GM23338 (cell line): ENCODE measurements around the gene DLX4. TPM values are rescaled to one million over a fixed set of nuclear protein-coding genes. Genes with fewer than 3 reads are reported as not detected.

Experiments used
- ATAC-seq: fragments of 200-7000 bp; cut with Tn5 transposase; 3 replicates; pipeline ENCODE4 v1.9.1; 2020
- DNase-seq: peaks from one replicate; pipeline ENCODE4 v3.0.0-alpha.2; 2015; ENCODE audit warnings: low spot score
- H2AFZ ChIP-seq: fragments of 200-600 bp; sonication (generic); 2 replicates; pipeline ENCODE4 v1.8.0; 2016; ENCODE audit warnings: antibody characterized with exemption, mild to moderate bottlenecking, moderate library complexity
- H3F3A ChIP-seq: fragments of 200-600 bp; sonication (generic); replicated peaks from 2 replicates; pipeline ENCODE4 v1.8.0; 2017; ENCODE audit warnings: antibody characterized with exemption, mixed run types, low read depth
- H3K27ac ChIP-seq: fragments of 200-600 bp; sonication (generic); 2 replicates; pipeline ENCODE4 v1.6.1; 2016; ENCODE audit warnings: low read depth
- H3K27me3 ChIP-seq: fragments of 200-600 bp; sonication (generic); 2 replicates; pipeline ENCODE4 v1.8.0; 2016; ENCODE audit warnings: mild to moderate bottlenecking, mixed run types, moderate library complexity; ENCODE audit not compliant: insufficient read depth
- H3K36me3 ChIP-seq: fragments of 200-600 bp; sonication (generic); 2 replicates; pipeline ENCODE4 v1.8.0; 2016; ENCODE audit warnings: mild to moderate bottlenecking; ENCODE audit not compliant: insufficient read depth
- H3K4me1 ChIP-seq: fragments of 200-600 bp; sonication (generic); 2 replicates; pipeline ENCODE4 v1.8.0; 2016; ENCODE audit warnings: mild to moderate bottlenecking, moderate library complexity; ENCODE audit not compliant: insufficient read depth
- H3K4me2 ChIP-seq: fragments of 200-600 bp; sonication (generic); 2 replicates; pipeline ENCODE4 v1.7.1; 2017; ENCODE audit warnings: mixed run types
- H3K4me3 ChIP-seq: fragments of 200-600 bp; sonication (generic); 2 replicates; pipeline ENCODE4 v1.6.1; 2016; ENCODE audit warnings: mixed run types
- H3K79me2 ChIP-seq: fragments of 200-600 bp; sonication (generic); replicated peaks from 2 replicates; pipeline ENCODE4 v1.8.0; 2017; ENCODE audit warnings: mild to moderate bottlenecking; ENCODE audit not compliant: insufficient read depth
- H3K9me2 ChIP-seq: fragments of 200-600 bp; sonication (generic); 2 replicates; pipeline ENCODE4 v1.8.0; 2017; ENCODE audit not compliant: insufficient read depth
- H4K20me1 ChIP-seq: fragments of 200-600 bp; sonication (generic); replicated peaks from 2 replicates; pipeline ENCODE4 v1.8.0; 2017; ENCODE audit warnings: mild to moderate bottlenecking; ENCODE audit not compliant: insufficient read depth
- H3K27ac Mint-ChIP-seq: 2 replicates; pipeline ENCODE4 v1.8.0; 2020; ENCODE audit warnings: inconsistent platforms, mild to moderate bottlenecking, moderate library complexity, mixed read lengths
- H3K27me3 Mint-ChIP-seq: 3 replicates; pipeline ENCODE4 v1.8.0; 2022; ENCODE audit warnings: low read depth, mild to moderate bottlenecking, moderate library complexity, mixed read lengths, inconsistent platforms; ENCODE audit not compliant: insufficient read depth, poor library complexity
- H3K36me3 Mint-ChIP-seq: 3 replicates; pipeline ENCODE4 v1.8.0; 2021; ENCODE audit warnings: low read depth, mild to moderate bottlenecking, inconsistent platforms, moderate library complexity, mixed read lengths
- H3K4me1 Mint-ChIP-seq: 3 replicates; pipeline ENCODE4 v1.8.0; 2020; ENCODE audit warnings: mild to moderate bottlenecking, inconsistent platforms, mixed read lengths
- H3K4me3 Mint-ChIP-seq: 3 replicates; pipeline ENCODE4 v1.8.0; 2021; ENCODE audit warnings: moderate library complexity, mild to moderate bottlenecking, inconsistent platforms, mixed read lengths
- H3K9me3 Mint-ChIP-seq: 3 replicates; pipeline ENCODE4 v1.8.0; 2020; ENCODE audit warnings: moderate library complexity, mild to moderate bottlenecking, inconsistent platforms, mixed read lengths
- JUNB ChIP-seq: IDR thresholded peaks from one replicate; pipeline ENCODE4 v1.6.1; 2016; ENCODE audit warnings: antibody characterized with exemption; ENCODE audit not compliant: unreplicated experiment
- ZNF114 ChIP-seq: fragments of 250-450 bp; sonication (Bioruptor Pico); IDR thresholded peaks from 2 replicates; pipeline ENCODE4 v1.5.0; 2020; ENCODE audit warnings: mild to moderate bottlenecking, moderate library complexity
- polyA plus RNA-seq: library from polyadenylated mRNA; unstranded; fragments of >200 nt; fragmentation: Nextera tagmentation; extraction: Ambion mirVana; gene quantifications from 2 replicates; pipeline ENCODE4 v1.2.1, GENCODE V29; 2016
- total RNA-seq: library from RNA; depleted of rRNA; stranded (reverse); fragments of >200 nt; shearing (Covaris generic); gene quantifications from 2 replicates; pipeline ENCODE4 v1.2.3, GENCODE V29; 2014
- TF ChIP-seq, protein P1 (sequence below): IDR thresholded peaks from 2 replicates; pipeline ENCODE4 v1.6.1; 2016; ENCODE audit warnings: antibody characterized with exemption
- TF ChIP-seq, protein P2 (sequence below), 2 experiments: fragments of 200-600 bp in 1 of 2; sonication (generic) in 1 of 2; conservative IDR thresholded peaks; 2 replicates each; pipeline versions ENCODE4 v1.5.1 to v1.6.1; 2016 to 2017; ENCODE audit warnings: antibody characterized with exemption in 2 of 2, low read depth in 2 of 2, mild to moderate bottlenecking in 2 of 2, moderate library complexity in 1 of 2
- TF ChIP-seq, protein P3 (sequence below): IDR thresholded peaks from one replicate; pipeline ENCODE4 v1.6.1; 2018; ENCODE audit warnings: antibody characterized with exemption; ENCODE audit not compliant: unreplicated experiment

The DLX4 gene
- total and polyA plus RNA-seq, 2 experiments from 2014 or later = 0.10 to 0.79 TPM

DNA sequence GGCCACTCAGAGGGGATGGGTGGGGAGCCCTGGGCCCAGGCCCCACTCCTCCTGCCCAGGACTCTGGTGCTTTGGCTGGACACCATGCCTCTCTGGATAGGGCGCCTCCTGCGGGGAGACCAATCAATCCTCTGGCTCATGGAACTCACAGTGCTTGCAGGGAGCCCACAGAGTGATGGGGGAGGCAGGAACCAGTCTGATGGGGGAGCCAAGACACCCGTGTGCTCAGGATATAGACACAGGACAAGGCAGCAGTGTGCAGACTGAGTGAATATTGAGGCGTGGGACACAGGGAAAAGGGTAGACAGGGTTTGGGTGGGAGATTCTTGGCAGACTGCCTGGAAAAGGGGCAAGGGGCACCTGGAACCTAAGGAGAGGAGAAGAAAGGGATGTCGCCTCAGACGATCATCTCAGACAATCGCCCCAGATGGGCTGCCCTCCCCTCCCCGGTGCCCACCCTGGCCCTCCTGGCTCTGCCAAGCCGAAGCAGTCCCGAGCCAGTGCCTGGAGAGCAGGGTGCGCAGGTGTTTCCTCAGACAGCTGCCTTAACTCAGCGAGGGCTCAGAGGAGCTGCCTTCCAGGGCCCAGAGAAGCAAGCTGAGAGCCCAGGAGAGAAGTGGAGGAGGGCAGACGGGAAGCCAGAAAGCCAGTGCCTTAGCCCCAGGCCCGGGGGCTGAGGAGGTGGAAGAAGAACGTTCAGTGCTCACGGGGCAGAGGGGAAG, 37.4 kb upstream of the DLX4 start (continued):
- TF ChIP-seq, protein P1, sequence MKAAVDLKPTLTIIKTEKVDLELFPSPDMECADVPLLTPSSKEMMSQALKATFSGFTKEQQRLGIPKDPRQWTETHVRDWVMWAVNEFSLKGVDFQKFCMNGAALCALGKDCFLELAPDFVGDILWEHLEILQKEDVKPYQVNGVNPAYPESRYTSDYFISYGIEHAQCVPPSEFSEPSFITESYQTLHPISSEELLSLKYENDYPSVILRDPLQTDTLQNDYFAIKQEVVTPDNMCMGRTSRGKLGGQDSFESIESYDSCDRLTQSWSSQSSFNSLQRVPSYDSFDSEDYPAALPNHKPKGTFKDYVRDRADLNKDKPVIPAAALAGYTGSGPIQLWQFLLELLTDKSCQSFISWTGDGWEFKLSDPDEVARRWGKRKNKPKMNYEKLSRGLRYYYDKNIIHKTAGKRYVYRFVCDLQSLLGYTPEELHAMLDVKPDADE = no peak
- TF ChIP-seq, protein P2, sequence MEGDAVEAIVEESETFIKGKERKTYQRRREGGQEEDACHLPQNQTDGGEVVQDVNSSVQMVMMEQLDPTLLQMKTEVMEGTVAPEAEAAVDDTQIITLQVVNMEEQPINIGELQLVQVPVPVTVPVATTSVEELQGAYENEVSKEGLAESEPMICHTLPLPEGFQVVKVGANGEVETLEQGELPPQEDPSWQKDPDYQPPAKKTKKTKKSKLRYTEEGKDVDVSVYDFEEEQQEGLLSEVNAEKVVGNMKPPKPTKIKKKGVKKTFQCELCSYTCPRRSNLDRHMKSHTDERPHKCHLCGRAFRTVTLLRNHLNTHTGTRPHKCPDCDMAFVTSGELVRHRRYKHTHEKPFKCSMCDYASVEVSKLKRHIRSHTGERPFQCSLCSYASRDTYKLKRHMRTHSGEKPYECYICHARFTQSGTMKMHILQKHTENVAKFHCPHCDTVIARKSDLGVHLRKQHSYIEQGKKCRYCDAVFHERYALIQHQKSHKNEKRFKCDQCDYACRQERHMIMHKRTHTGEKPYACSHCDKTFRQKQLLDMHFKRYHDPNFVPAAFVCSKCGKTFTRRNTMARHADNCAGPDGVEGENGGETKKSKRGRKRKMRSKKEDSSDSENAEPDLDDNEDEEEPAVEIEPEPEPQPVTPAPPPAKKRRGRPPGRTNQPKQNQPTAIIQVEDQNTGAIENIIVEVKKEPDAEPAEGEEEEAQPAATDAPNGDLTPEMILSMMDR (conservative IDR thresholded peaks at IDR 0.05; ENCODE audit: low read depth in 2 of 2) = no peak
- TF ChIP-seq, protein P3, sequence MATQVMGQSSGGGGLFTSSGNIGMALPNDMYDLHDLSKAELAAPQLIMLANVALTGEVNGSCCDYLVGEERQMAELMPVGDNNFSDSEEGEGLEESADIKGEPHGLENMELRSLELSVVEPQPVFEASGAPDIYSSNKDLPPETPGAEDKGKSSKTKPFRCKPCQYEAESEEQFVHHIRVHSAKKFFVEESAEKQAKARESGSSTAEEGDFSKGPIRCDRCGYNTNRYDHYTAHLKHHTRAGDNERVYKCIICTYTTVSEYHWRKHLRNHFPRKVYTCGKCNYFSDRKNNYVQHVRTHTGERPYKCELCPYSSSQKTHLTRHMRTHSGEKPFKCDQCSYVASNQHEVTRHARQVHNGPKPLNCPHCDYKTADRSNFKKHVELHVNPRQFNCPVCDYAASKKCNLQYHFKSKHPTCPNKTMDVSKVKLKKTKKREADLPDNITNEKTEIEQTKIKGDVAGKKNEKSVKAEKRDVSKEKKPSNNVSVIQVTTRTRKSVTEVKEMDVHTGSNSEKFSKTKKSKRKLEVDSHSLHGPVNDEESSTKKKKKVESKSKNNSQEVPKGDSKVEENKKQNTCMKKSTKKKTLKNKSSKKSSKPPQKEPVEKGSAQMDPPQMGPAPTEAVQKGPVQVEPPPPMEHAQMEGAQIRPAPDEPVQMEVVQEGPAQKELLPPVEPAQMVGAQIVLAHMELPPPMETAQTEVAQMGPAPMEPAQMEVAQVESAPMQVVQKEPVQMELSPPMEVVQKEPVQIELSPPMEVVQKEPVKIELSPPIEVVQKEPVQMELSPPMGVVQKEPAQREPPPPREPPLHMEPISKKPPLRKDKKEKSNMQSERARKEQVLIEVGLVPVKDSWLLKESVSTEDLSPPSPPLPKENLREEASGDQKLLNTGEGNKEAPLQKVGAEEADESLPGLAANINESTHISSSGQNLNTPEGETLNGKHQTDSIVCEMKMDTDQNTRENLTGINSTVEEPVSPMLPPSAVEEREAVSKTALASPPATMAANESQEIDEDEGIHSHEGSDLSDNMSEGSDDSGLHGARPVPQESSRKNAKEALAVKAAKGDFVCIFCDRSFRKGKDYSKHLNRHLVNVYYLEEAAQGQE = no peak
- TF ChIP-seq ZNF114 (CRISPR knock-in tag) = no peak

DNA sequence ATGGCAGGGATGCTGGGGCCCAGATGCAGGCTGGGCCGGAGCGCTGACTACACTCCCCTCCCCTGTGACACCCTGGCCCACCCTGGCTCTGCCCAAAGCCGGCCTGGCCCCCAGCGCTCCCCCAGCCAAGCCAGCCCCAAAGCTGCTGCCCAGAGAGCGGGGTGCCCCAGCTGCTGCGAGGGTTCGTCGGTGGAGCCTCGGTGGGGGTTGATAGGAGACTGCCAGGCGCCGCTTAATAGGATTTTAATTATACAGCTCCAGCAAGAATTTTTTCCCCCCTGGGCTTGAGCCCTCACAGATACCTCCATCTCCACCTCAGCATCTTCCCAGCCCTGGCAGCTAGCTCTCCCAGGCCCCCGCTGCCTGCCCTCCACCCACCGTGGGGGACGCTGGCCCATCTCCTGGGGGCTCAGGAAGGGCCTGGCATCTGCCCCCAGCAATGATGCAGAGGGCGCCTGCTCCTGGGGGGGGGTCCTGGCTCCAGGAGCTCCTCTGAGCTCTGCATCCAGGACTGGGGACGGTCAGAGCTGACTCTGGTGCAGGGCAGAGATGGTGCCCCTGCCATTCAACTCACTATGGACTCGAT, 36.8 kb upstream of the DLX4 start:
- no peak overlapping the region for H3K4me2 ChIP-seq
- DNase-seq = no peak
- H3K27ac Mint-ChIP-seq = no peak overlapping the region
- H4K20me1 ChIP-seq = no peaks in the 10 kb centered on the region
- H3K27me3 ChIP-seq = no peaks in the 10 kb centered on the region
- no peak overlapping the region for H2AFZ ChIP-seq
- H3K27ac ChIP-seq = no peak overlapping the region
- H3K9me2 ChIP-seq = no peaks in the 10 kb centered on the region
- no peaks in the 10 kb centered on the region for H3K36me3 Mint-ChIP-seq
- H3K4me1 Mint-ChIP-seq = peaks cover 10% of the 10 kb centered on the region
- H3K79me2 ChIP-seq = no peaks in the 10 kb centered on the region
- peaks cover 8% of the 10 kb centered on the region for H3K27me3 Mint-ChIP-seq
- H3K4me1 ChIP-seq = 0 out of 2 replicates have a peak, but pooled peaks cover 4% of the 10 kb centered on the region
- H3K4me3 Mint-ChIP-seq = no peak overlapping the region
- H3K4me3 ChIP-seq = no peak overlapping the region
- H3K9me3 Mint-ChIP-seq = no peaks in the 10 kb centered on the region
- H3F3A ChIP-seq = no peaks in the 10 kb centered on the region
- no peak for ATAC-seq
- H3K36me3 ChIP-seq = no peaks in the 10 kb centered on the region
- TF ChIP-seq, protein P1 = no peak
- no peak for TF ChIP-seq JUNB
- TF ChIP-seq, protein P3 = no peak
